H1 (cell line): Measurements from ENCODE around the gene PRG3. TPM values are rescaled to one million over a fixed set of nuclear protein-coding genes. Genes with fewer than 3 reads are reported as not detected.

Experiments
- CTCF ChIA-PET: fragments of 300-600 bp; sonication (Branson Sonifier 250); formaldehyde crosslinking; loops from one replicate; lab custom pipeline; 2021; ENCODE audit not compliant: partially characterized antibody; lab: Charles Lee
- POLR2A ChIA-PET: fragments of 300-600 bp; sonication (Branson Sonifier 250); formaldehyde crosslinking; loops from one replicate; lab custom pipeline; 2021; ENCODE audit warnings: inconsistent platforms; ENCODE audit not compliant: partially characterized antibody; lab: Charles Lee
- DNase-seq, 2 experiments: peaks; one replicate each; pipeline versions ENCODE4 v3.0.0 to v3.0.0-alpha.2; 2010 to 2022; ENCODE audit warnings: low spot score in 2 of 2, low read depth in 1 of 2, mixed read lengths in 1 of 2
- FAIRE-seq: peaks from 2 replicates; lab custom pipeline; 2011; peaks lifted over from hg19 to GRCh38; lab: Jason Lieb, UNC
- H2AFZ ChIP-seq: 2 replicates; pipeline ENCODE4 v1.8.1; 2012; ENCODE audit warnings: low read length, inconsistent platforms
- H2AK5ac ChIP-seq: 2 replicates; pipeline ENCODE4 v1.6.1; 2013; ENCODE audit warnings: low read depth, low read length
- H2BK120ac ChIP-seq: replicated peaks from 2 replicates; pipeline ENCODE3; 2013; ENCODE audit warnings: low read depth, low read length, inconsistent platforms
- H2BK12ac ChIP-seq: 2 replicates; pipeline ENCODE4 v1.6.1; 2013; ENCODE audit warnings: low read depth, low read length
- H2BK15ac ChIP-seq: 2 replicates; pipeline ENCODE4 v1.6.1; 2013; ENCODE audit warnings: low read length
- H2BK20ac ChIP-seq: 2 replicates; pipeline ENCODE4 v1.6.1; 2013; ENCODE audit warnings: low read length
- H2BK5ac ChIP-seq: 2 replicates; pipeline ENCODE4 v1.6.1; 2013; ENCODE audit warnings: low read depth, low read length
- H3K14ac ChIP-seq: 2 replicates; pipeline ENCODE4 v1.6.1; 2013; ENCODE audit warnings: inconsistent platforms; ENCODE audit not compliant: insufficient read length
- H3K18ac ChIP-seq: 2 replicates; pipeline ENCODE4 v1.6.1; 2013; ENCODE audit warnings: low read length; ENCODE audit errors: extremely low read depth
- H3K23ac ChIP-seq: 2 replicates; pipeline ENCODE4 v1.6.1; 2013; ENCODE audit warnings: inconsistent platforms; ENCODE audit not compliant: insufficient read length
- H3K23me2 ChIP-seq: 2 replicates; pipeline ENCODE4 v1.6.1; 2013; ENCODE audit warnings: low read depth, low read length
- H3K27ac ChIP-seq: 2 replicates; pipeline ENCODE4 v1.6.1; 2011; ENCODE audit warnings: low read depth, low read length, inconsistent platforms
- H3K27me3 ChIP-seq, 4 experiments: replicated peaks in 1 of 4; 1 replicate in 1 of 4; 2 replicates in 3 of 4; pipeline versions ENCODE4 v1.6.1 to v1.8.1; 2011 to 2013; ENCODE audit warnings: low read length in 3 of 4, mild to moderate bottlenecking in 3 of 4, inconsistent platforms in 2 of 4, mixed read lengths in 2 of 4, moderate library complexity in 1 of 4; ENCODE audit not compliant: control insufficient read depth in 3 of 4, insufficient read depth in 3 of 4; ENCODE audit errors: extremely low read depth in 1 of 4
- H3K36me3 ChIP-seq, 4 experiments: 2 replicates each; pipeline versions ENCODE4 v1.6.1 to v1.8.1; 2011 to 2013; ENCODE audit warnings: mild to moderate bottlenecking in 4 of 4, low read length in 3 of 4, moderate library complexity in 2 of 4, control low read depth in 1 of 4, inconsistent platforms in 1 of 4; ENCODE audit not compliant: insufficient read depth in 4 of 4, control insufficient read depth in 2 of 4
- H3K4ac ChIP-seq: replicated peaks from 2 replicates; pipeline ENCODE3; 2013; ENCODE audit warnings: low read length, low read depth, mixed read lengths, inconsistent platforms; ENCODE audit not compliant: insufficient read length
- H3K4me1 ChIP-seq, 4 experiments: replicated peaks in 1 of 4; 1 replicate in 1 of 4; 2 replicates in 3 of 4; pipeline versions ENCODE4 v1.6.1 to v1.8.1; 2011 to 2013; ENCODE audit warnings: low read length in 3 of 4, inconsistent platforms in 2 of 4, mixed read lengths in 1 of 4; ENCODE audit not compliant: insufficient read depth in 4 of 4, control insufficient read depth in 3 of 4
- H3K4me2 ChIP-seq, 2 experiments: 2 replicates each; pipeline versions ENCODE4 v1.6.1 to v1.8.1; 2011 to 2013; ENCODE audit warnings: low read depth in 2 of 2, low read length in 2 of 2, control low read depth in 1 of 2, inconsistent platforms in 1 of 2, mild to moderate bottlenecking in 1 of 2; ENCODE audit not compliant: insufficient read depth in 1 of 2
- H3K4me3 ChIP-seq, 4 experiments: fragments of 200-600, 300-600 bp in 1 of 4; sonication (generic), shearing (Covaris generic), sonication (Bioruptor Twin) in 1 of 4; 2 replicates each; pipeline versions ENCODE4 v1.5.1 to v1.8.1; 2011 to 2016; ENCODE audit warnings: low read length in 4 of 4, low read depth in 3 of 4, control low read depth in 2 of 4, inconsistent platforms in 2 of 4, mild to moderate bottlenecking in 2 of 4, mixed read lengths in 1 of 4, moderate library complexity in 1 of 4; ENCODE audit not compliant: insufficient read depth in 2 of 4; ENCODE audit errors: extremely low read depth in 1 of 4
- H3K56ac ChIP-seq: replicated peaks from 2 replicates; pipeline ENCODE3; 2013; ENCODE audit warnings: low read depth, mild to moderate bottlenecking, mixed read lengths, low read length, inconsistent platforms; ENCODE audit not compliant: insufficient read length
- H3K79me1 ChIP-seq: 2 replicates; pipeline ENCODE4 v1.6.1; 2013; ENCODE audit warnings: low read depth, low read length, control low read depth
- H3K79me2 ChIP-seq, 2 experiments: 2 replicates each; pipeline versions ENCODE4 v1.6.1 to v1.8.1; 2012 to 2013; ENCODE audit warnings: low read length in 2 of 2, mild to moderate bottlenecking in 2 of 2, inconsistent platforms in 1 of 2; ENCODE audit not compliant: insufficient read depth in 2 of 2, control insufficient read depth in 1 of 2
- H3K9ac ChIP-seq, 4 experiments: replicated peaks in 1 of 4; 1 replicate in 1 of 4; 2 replicates in 3 of 4; pipeline versions ENCODE4 v1.6.1 to v1.8.1; 2011 to 2013; ENCODE audit warnings: low read depth in 3 of 4, low read length in 3 of 4, control low read depth in 2 of 4, mild to moderate bottlenecking in 2 of 4, moderate library complexity in 2 of 4, inconsistent platforms in 1 of 4; ENCODE audit errors: extremely low read depth in 1 of 4
- H3K9me3 ChIP-seq, 2 experiments: 2 replicates each; pipeline versions ENCODE4 v1.6.1 to v1.8.1; 2012 to 2013; ENCODE audit warnings: mild to moderate bottlenecking in 2 of 2, moderate library complexity in 2 of 2, control low read depth in 1 of 2, inconsistent platforms in 1 of 2, low read depth in 1 of 2, low read length in 1 of 2, mixed read lengths in 1 of 2; ENCODE audit not compliant: insufficient read depth in 2 of 2
- H4K20me1 ChIP-seq, 2 experiments: replicated peaks in 1 of 2; 2 replicates each; pipeline versions ENCODE3 to v1.8.1; 2011 to 2013; ENCODE audit warnings: inconsistent platforms in 2 of 2, low read length in 2 of 2, mild to moderate bottlenecking in 1 of 2; ENCODE audit not compliant: insufficient read depth in 2 of 2, control insufficient read depth in 1 of 2
- H4K5ac ChIP-seq: 2 replicates; pipeline ENCODE4 v1.6.1; 2013; ENCODE audit warnings: low read length, low read depth, mixed read lengths, inconsistent platforms; ENCODE audit not compliant: insufficient read length
- H4K8ac ChIP-seq: 2 replicates; pipeline ENCODE4 v1.8.0; 2013; ENCODE audit warnings: mild to moderate bottlenecking, moderate library complexity, low read length, inconsistent platforms; ENCODE audit not compliant: insufficient read depth; ENCODE audit errors: extremely low read depth
- H4K91ac ChIP-seq: replicated peaks from 2 replicates; pipeline ENCODE3; 2013; ENCODE audit warnings: low read length, mixed read lengths, inconsistent platforms; ENCODE audit not compliant: insufficient read length
- ASH2L ChIP-seq: fragments of 200-600, 300-600 bp; sonication (generic); IDR thresholded peaks from one replicate; pipeline ENCODE4 v1.7.1; 2017; ENCODE audit warnings: low read length
- BACH1 ChIP-seq: IDR thresholded peaks from 2 replicates; pipeline ENCODE4 v1.6.1; 2012; ENCODE audit warnings: low read length, improper control_type of control experiment
- RBBP5 ChIP-seq: IDR thresholded peaks from 2 replicates; pipeline ENCODE4 v1.7.1; 2012; ENCODE audit warnings: low read depth, mild to moderate bottlenecking, inconsistent platforms, low read length, moderate library complexity, borderline replicate concordance
- SP4 ChIP-seq: IDR thresholded peaks from 2 replicates; pipeline ENCODE4 v1.6.1; 2012; ENCODE audit warnings: low read length, inconsistent platforms
- SRF ChIP-seq: IDR thresholded peaks from 2 replicates; pipeline ENCODE4 v1.6.1; 2011; ENCODE audit warnings: mild to moderate bottlenecking, low read depth, low read length, moderate library complexity
- TAF7 ChIP-seq: optimal IDR thresholded peaks from 2 replicates; pipeline ENCODE3; 2011; ENCODE audit warnings: low read depth, mild to moderate bottlenecking, inconsistent platforms, low read length, moderate library complexity, borderline replicate concordance
- polyA plus RNA-seq, 7 experiments: library from polyadenylated mRNA; depleted of rRNA in 3 of 7; stranded (reverse) in 5 of 7; unstranded in 2 of 7; fragments of >200 nt in 5 of 7; fragments of 200-250 nt in 2 of 7; gene quantifications; 1 replicate in 5 of 7; 2 replicates in 1 of 7; 4 replicates in 1 of 7; pipeline versions ENCODE4 v1.2.1 to v1.2.3, GENCODE V29; 2011 to 2013; ENCODE audit warnings: missing spikeins in 2 of 7, mixed read lengths in 2 of 7
- total RNA-seq: library from RNA; stranded (reverse); fragmentation: NEBNext Ultra II Directional; extraction: Animal tissue kit (Norgen Biotek cat#: 25700); gene quantifications from 2 replicates; pipeline ENCODE4 v1.2.1, GENCODE V29; 2021
- TF ChIP-seq, protein P1 (sequence below): IDR thresholded peaks from 2 replicates; pipeline ENCODE4 v1.6.1; 2011; ENCODE audit warnings: low read length, improper control_type of control experiment

The PRG3 gene
- total and polyA plus RNA-seq, 2 of the 8 experiments (the other 6 are each of a cell fraction or from before 2014, with no cell fraction given): not detected

DNA sequence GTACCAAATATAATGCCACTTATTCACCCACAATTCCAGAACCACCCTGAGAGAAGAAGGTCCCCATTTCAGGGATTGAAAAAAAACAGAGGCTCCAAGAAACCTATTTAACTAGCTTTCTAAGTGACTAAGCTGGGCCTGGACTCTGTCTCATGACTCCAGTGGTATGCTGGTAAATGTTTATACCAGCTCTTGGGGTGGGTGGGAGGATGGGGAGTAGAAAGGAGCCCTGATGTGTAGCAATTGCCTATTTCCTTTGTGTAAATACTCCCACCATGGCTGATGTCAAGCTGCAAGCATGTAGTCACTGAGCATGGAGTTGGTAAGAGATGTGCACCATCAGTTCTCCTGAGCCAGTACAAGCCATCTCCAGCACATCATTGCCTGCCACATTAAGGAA lies 2.8 kb downstream of the PRG3 start:
- no peak for FAIRE-seq
- no peak overlapping the region for H2BK5ac ChIP-seq
- H3K14ac ChIP-seq: no peak overlapping the region
- H2BK15ac ChIP-seq: no peak overlapping the region
- H3K27me3 ChIP-seq: peaks cover 0 to 2% (median 0%) of the 10 kb centered on the region in 4 experiments; a peak in 1 of 7 replicates
- no peaks in the 10 kb centered on the region for H4K20me1 ChIP-seq
- no peaks in the 10 kb centered on the region for H3K9me3 ChIP-seq
- no peak overlapping the region for H4K8ac ChIP-seq
- DNase-seq: no peak
- H2BK120ac ChIP-seq: no peak overlapping the region
- H3K79me2 ChIP-seq: no peaks in the 10 kb centered on the region
- no peak overlapping the region for H3K4ac ChIP-seq
- H3K9ac ChIP-seq: no peak overlapping the region
- no peak overlapping the region for H4K91ac ChIP-seq
- H3K4me2 ChIP-seq: no peak overlapping the region
- no peaks in the 10 kb centered on the region for H3K79me1 ChIP-seq
- H3K23ac ChIP-seq: no peak overlapping the region
- no peak overlapping the region for H3K56ac ChIP-seq
- H3K4me3 ChIP-seq: no peak overlapping the region
- H3K23me2 ChIP-seq: peaks cover 4% of the 10 kb centered on the region; the same call in 1 of the 2 replicates
- H2AK5ac ChIP-seq: no peak overlapping the region
- no peak overlapping the region for H2BK12ac ChIP-seq
- no peaks in the 10 kb centered on the region for H3K4me1 ChIP-seq
- no peak overlapping the region for H2AFZ ChIP-seq
- no peaks in the 10 kb centered on the region for H3K36me3 ChIP-seq
- ChIA-PET CTCF (interaction anchor here (0.6 to 2.4 kb wide), 4 partner anchors 11 to 41 kb away, joined by 3 to 8 read pairs (median 3); no protein-coding TSS in a partner anchor), POLR2A (interaction anchor here (0.9 kb wide), 1 partner anchor 10 kb away, joined by 3 read pairs; no protein-coding TSS in a partner anchor)
- no peak overlapping the region for H4K5ac ChIP-seq
- H3K27ac ChIP-seq: no peak overlapping the region
- H3K18ac ChIP-seq: no peak overlapping the region
- H2BK20ac ChIP-seq: no peak overlapping the region
- TF ChIP-seq BACH1: no peak
- TF ChIP-seq ASH2L: no peak
- TF ChIP-seq, protein P1, sequence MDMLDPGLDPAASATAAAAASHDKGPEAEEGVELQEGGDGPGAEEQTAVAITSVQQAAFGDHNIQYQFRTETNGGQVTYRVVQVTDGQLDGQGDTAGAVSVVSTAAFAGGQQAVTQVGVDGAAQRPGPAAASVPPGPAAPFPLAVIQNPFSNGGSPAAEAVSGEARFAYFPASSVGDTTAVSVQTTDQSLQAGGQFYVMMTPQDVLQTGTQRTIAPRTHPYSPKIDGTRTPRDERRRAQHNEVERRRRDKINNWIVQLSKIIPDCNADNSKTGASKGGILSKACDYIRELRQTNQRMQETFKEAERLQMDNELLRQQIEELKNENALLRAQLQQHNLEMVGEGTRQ: no peak
- TF ChIP-seq TAF7: no peak
- no peak for TF ChIP-seq SRF
- TF ChIP-seq RBBP5: no peak
- no peak for TF ChIP-seq SP4
